Measurements from ENCODE around the gene SPACA4. TPM values are rescaled to one million over a fixed set of nuclear protein-coding genes. Genes with fewer than 3 reads are reported as not detected.

SPACA4 gene
- total and polyA plus RNA-seq, 9 of the 15 experiments (the other 6 are each of a cell fraction or from before 2014, with no cell fraction given) = not detected

- Histone ChIP-seq H3K27ac (ENCODE audit: extremely low read depth, low read depth, low read length) (no peak overlapping the region), H3K9me3 (replicated peaks; ENCODE audit: control insufficient read depth, insufficient read depth, low read depth, low read length) (no peaks in the 10 kb centered on the region), H3K36me3 (ENCODE audit: control insufficient read depth, insufficient read depth, low read length) (no peaks in the 10 kb centered on the region), H3K4me2 (ENCODE audit: insufficient read depth, low read length) (no peak overlapping the region), H3K9ac (ENCODE audit: insufficient read depth in 1 of 2, low read depth in 2 of 2, low read length in 2 of 2) (peak overlapping the region in 1 of 2 experiments; percentile 35; a peak in 1 of 4 replicates), H2AFZ (ENCODE audit: low read depth, low read length) (no peak overlapping the region), H3K27me3 (ENCODE audit: control insufficient read depth in 2 of 2, insufficient read depth in 2 of 2, low read length in 2 of 2) (no peaks in the 10 kb centered on the region), H3K9me1 (ENCODE audit: control insufficient read depth, insufficient read depth, low read length) (no peaks in the 10 kb centered on the region), H4K20me1 (replicated peaks; ENCODE audit: control insufficient read depth, insufficient read depth, low read length) (no peaks in the 10 kb centered on the region), H3K79me2 (ENCODE audit: control insufficient read depth, insufficient read depth, low read length) (no peaks in the 10 kb centered on the region), H3K4me1 (replicated peaks in 1 of 2; ENCODE audit: control insufficient read depth in 2 of 2, insufficient read depth in 2 of 2, low read length in 2 of 2) (peaks cover 0 to 27% of the 10 kb centered on the region in 2 experiments; a peak in 2 of 5 replicates), H3K4me3 (no peak overlapping the region)
- WGBS (ENCODE audit: insufficient coverage, low coverage, missing lambda C conversion rate) = 46% methylated on average over 5 of the region's 5 CpGs
- FAIRE-seq = peak; percentile 70
- CTCF ChIA-PET (ENCODE audit: low intra/inter-chr PET ratio) = no interaction called here
- peak in 2 of 4 experiments; percentile 29 to 44 for DNase-seq (ENCODE audit: extremely low read depth in 1 of 4, low spot score in 3 of 4)
- in situ Hi-C loops (cut with MboI) = loop anchor here (25.0 kb wide), 1 partner anchor 1521 kb away; no protein-coding TSS in a partner anchor
- peak; percentile 67 for ATAC-seq
- intact Hi-C loops (cut with micrococcal nuclease) = no loop called here
- POLR2A ChIA-PET = interaction anchor here (0.9 to 1.0 kb wide), 2 partner anchors 26 to 89 kb away, joined by 3 to 5 read pairs; no protein-coding TSS in a partner anchor
- BruUV-seq (replicated peaks) = no TSS peak
- TF ChIP-seq SMC3 (conservative IDR thresholded peaks at IDR 0.05; ENCODE audit: insufficient read depth, low read depth, low read length) = 0 out of 2 replicates have a peak, but pooled peaks have one; percentile 7
- TF ChIP-seq BRD4 (IDR thresholded peaks at IDR 0.05) = no peak
- TF ChIP-seq EP300 (IDR thresholded peaks at IDR 0.05; ENCODE audit: low read length) = no peak
- TF ChIP-seq MEF2D (tag; conservative IDR thresholded peaks at IDR 0.05; ENCODE audit: low read depth) = no peak
- peak; percentile 22; the same call in 1 of the 2 replicates for TF ChIP-seq REST (IDR thresholded peaks at IDR 0.05; ENCODE audit: borderline replicate concordance)
- TF ChIP-seq REST (CRISPR knock-in tag; IDR thresholded peaks at IDR 0.05; ENCODE audit: low read depth) = no peak
- TF ChIP-seq ZBTB11 (CRISPR knock-in tag; IDR thresholded peaks at IDR 0.05) = no peak
- TF ChIP-seq ZNF165 (CRISPR knock-in tag; IDR thresholded peaks at IDR 0.05; ENCODE audit: borderline replicate concordance) = no peak
- TF ChIP-seq HES1 (IDR thresholded peaks at IDR 0.05; ENCODE audit: low read depth) = no peak
- no peak for TF ChIP-seq TFAM (CRISPR knock-in tag; conservative IDR thresholded peaks at IDR 0.05)
Measured at GRCh38 chr19:48591021-48591420, 15.5 kb upstream of the SPACA4 start.
